SK-N-MC (cell line): ENCODE measurements around the gene OPCML.

Source experiments
- EZH2 ChIP-seq: fragments of 200-600 bp; sonication (generic); IDR thresholded peaks from one replicate; pipeline ENCODE4 v1.6.1; 2017; ENCODE audit warnings: antibody characterized with exemption
- POLR2AphosphoS5 ChIP-seq: IDR thresholded peaks from 2 replicates; pipeline ENCODE4 v1.6.1; 2012; ENCODE audit warnings: mild to moderate bottlenecking, low read depth, low read length, borderline replicate concordance

- TF ChIP-seq EZH2, result no peak
- no peak for TF ChIP-seq POLR2AphosphoS5
These were observed 729.4 kb downstream of the OPCML start for GRCh38 chr11:132802947-132803346.
